Peyer's patch (tissue), 4 donors: ENCODE measurements around the gene WNT6.

Experiments used
- POLR2A ChIP-seq, 2 donors: fragments of 450-650 bp; IDR thresholded peaks; one replicate each; pipeline ENCODE4 v1.5.1; 2017; ENCODE audit warnings: antibody characterized with exemption in 2 of 2, mild to moderate bottlenecking in 2 of 2, moderate library complexity in 2 of 2
- TF ChIP-seq, protein P1 (sequence below), 6 experiments: fragments of 450-650 bp in 4 of 6; fragments of 200-600 bp in 2 of 6; sonication (generic) in 1 of 6; IDR thresholded peaks; one replicate each; pipeline ENCODE4 v1.5.1; 2017 to 2019; ENCODE audit warnings: antibody characterized with exemption in 6 of 6, mild to moderate bottlenecking in 3 of 6, moderate library complexity in 1 of 6

GRCh38 chr2:218816561-218817011 lies 43.0 kb upstream of the WNT6 start:
- TF ChIP-seq, protein P1, sequence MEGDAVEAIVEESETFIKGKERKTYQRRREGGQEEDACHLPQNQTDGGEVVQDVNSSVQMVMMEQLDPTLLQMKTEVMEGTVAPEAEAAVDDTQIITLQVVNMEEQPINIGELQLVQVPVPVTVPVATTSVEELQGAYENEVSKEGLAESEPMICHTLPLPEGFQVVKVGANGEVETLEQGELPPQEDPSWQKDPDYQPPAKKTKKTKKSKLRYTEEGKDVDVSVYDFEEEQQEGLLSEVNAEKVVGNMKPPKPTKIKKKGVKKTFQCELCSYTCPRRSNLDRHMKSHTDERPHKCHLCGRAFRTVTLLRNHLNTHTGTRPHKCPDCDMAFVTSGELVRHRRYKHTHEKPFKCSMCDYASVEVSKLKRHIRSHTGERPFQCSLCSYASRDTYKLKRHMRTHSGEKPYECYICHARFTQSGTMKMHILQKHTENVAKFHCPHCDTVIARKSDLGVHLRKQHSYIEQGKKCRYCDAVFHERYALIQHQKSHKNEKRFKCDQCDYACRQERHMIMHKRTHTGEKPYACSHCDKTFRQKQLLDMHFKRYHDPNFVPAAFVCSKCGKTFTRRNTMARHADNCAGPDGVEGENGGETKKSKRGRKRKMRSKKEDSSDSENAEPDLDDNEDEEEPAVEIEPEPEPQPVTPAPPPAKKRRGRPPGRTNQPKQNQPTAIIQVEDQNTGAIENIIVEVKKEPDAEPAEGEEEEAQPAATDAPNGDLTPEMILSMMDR (IDR thresholded peaks at IDR 0.05): no peak
- TF ChIP-seq POLR2A (IDR thresholded peaks at IDR 0.05): no peak
